GM10248 (cell line): ENCODE results near the gene TNFSF18.
"Not testable (repeated sequence)": the region's sequence is repeated elsewhere in the genome, so short reads cannot be mapped to it uniquely, and the experiment has no call there.

Experiments used
- CTCF ChIA-PET: fragments of 300-600 bp; sonication (Branson Sonifier 250); formaldehyde crosslinking; extraction: SDS; loops from one replicate; lab custom pipeline; 2021; ENCODE audit warnings: antibody characterized with exemption; lab: Yijun Ruan, JAX
- POLR2A ChIA-PET: fragments of 350-650 bp; sonication (Branson Sonifier 250); formaldehyde crosslinking; extraction: SDS; loops from one replicate; lab custom pipeline; 2020; ENCODE audit warnings: antibody characterized with exemption; lab: Yijun Ruan, JAX
- DNase-seq: peaks from one replicate; pipeline ENCODE4 v3.0.0; 2012; ENCODE audit errors: extremely low spot score
- TF ChIP-seq, protein P1 (sequence below): IDR thresholded peaks from 2 replicates; pipeline ENCODE4 v1.5.1; 2012; ENCODE audit warnings: mild to moderate bottlenecking, low read depth; ENCODE audit errors: extremely low read depth, missing control alignments, control extremely low read depth

The TNFSF18 gene

DNA sequence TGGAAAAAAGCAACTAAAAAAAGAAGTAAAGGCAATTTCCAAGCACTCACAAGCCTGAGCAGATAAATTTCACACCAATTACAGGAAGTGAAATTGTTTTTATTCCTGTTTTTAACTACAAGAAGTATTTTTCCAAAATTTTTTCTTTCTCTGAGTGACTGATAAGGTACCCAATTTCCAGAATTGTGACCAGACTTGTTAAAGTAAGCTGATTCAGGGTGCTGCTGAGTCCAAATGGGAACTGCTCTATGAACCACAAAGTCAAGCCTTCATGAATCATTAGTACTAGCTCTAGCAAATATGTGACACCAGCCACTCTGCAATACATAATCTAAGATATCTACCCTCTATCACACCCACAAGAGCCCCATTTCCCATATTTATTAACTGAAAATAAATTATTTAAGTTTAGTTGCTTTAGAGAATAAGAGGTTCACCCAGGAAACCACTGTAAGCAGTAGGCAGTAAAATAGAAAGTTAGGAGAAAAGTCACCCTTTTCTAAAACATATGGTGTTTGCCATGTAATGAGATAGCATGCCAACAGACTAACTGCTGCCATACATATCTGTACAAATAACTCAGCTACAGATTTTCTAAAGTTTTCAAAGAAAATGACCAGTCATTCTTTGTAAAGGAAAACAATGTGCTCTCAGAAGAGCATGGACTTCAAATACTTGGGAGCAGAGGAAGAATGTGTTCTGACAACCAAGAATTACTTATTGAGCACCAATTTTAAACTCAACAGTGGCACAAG, 43.1 kb upstream of the TNFSF18 start:
- CTCF ChIA-PET = no interaction called here
- POLR2A ChIA-PET = no interaction called here
- DNase-seq = no peak
- TF ChIP-seq, protein P1, sequence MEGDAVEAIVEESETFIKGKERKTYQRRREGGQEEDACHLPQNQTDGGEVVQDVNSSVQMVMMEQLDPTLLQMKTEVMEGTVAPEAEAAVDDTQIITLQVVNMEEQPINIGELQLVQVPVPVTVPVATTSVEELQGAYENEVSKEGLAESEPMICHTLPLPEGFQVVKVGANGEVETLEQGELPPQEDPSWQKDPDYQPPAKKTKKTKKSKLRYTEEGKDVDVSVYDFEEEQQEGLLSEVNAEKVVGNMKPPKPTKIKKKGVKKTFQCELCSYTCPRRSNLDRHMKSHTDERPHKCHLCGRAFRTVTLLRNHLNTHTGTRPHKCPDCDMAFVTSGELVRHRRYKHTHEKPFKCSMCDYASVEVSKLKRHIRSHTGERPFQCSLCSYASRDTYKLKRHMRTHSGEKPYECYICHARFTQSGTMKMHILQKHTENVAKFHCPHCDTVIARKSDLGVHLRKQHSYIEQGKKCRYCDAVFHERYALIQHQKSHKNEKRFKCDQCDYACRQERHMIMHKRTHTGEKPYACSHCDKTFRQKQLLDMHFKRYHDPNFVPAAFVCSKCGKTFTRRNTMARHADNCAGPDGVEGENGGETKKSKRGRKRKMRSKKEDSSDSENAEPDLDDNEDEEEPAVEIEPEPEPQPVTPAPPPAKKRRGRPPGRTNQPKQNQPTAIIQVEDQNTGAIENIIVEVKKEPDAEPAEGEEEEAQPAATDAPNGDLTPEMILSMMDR = no peak

DNA sequence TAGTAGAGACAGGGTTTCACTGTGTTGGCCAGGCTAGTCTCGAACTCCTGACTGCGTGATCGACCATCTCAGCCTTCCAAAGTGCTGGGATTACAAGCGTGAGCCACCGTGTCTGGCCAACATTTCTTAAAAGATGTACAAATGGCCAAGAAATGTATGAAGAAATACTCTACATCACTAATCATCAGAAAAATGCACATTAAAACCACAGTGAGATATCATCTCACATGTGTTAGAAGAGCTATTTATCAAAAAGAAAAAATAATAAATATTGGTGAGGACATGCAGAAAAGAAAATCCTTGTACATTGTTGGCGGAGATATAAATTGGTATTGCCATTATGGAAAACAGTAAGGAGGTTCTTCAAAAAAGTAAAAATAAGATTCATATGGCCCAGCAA, 33.6 kb upstream of the TNFSF18 start:
- DNase-seq = no peak
- POLR2A ChIA-PET = no interaction called here
- TF ChIP-seq, protein P1 = no peak
- CTCF ChIA-PET = no interaction called here

DNA sequence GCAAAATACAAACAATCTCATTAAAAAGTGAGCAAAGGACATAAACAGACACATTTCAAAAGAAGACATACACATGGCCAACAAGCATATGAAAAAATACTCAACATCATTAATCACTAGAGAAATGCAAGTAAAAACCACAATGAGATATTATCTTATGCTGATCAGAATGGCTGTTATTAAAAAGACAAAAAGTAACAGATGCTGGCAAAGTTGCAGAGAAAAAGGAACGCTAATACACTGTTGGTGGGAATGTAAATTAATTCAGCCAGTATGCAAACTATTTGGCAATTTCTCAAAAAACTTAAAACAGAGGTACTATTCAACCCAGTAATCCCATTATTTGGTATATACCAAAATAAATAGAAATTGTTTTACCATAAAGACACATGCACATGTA, 32.2 kb upstream of the TNFSF18 start:
- no peak for DNase-seq
- ChIA-PET CTCF (no interaction called here), POLR2A (no interaction called here)
- TF ChIP-seq, protein P1 = no peak

DNA sequence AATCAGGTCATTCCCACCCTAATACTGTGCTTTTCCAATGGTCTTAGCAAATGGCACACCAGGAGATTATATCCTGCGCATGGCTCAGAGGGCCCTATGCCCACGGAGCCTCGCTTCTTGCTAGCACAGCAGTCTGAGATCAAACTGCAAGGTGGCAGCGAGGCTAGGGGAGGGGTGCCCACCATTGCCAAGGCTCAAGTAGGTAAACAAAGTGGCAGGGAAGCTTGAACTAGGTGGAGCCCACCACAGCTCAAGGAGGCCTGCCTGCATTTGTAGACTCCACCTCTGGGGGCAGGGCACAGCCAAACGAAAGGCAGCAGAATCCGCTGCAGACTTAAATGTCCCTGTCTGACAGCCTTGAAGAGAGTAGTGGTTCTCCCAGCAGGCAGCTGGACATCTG, 23.5 kb upstream of the TNFSF18 start:
- DNase-seq, POLR2A ChIA-PET, CTCF ChIA-PET: not testable (repeated sequence)

DNA sequence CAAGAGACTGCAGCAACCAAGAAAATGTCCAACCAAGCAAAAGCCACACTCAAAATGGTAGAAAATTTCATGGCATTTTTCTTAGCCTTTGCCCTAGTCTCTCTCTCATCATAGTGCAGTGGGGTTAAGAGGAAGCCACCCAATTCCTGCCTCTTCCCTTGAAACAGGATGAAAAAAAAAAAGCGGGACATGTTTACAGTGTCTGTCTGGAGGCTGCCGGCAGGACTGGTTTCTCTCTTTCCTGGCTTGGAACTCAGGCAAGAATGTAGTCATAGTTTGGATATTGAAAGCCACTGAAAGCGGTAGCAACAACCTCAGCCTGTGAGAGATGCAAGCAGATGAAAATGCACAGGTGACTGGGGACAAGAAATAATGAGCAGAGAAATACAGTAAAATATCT, 13.3 kb upstream of the TNFSF18 start:
- TF ChIP-seq, protein P1 = no peak
- POLR2A ChIA-PET = no interaction called here
- DNase-seq = no peak
- CTCF ChIA-PET = no interaction called here

DNA sequence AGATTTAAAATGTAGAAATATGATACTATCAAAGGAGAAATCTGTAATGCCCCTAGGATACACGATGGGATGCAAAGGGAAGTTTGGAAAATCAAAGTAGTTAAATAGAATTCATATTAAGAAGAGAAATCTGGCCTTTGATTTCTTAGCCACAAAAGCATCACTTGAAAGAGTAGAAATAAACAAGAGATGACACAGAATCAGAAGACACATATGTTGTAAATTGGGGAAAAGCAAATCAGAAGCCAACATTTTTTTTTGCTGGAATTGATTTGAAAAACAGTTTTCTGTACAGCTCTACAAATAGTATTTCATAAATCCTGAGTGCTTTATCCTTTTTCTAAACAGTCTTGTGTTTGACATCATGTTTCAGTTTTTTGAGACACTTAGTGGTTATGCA, 12.4 kb upstream of the TNFSF18 start:
- TF ChIP-seq, protein P1 = no peak
- POLR2A ChIA-PET = no interaction called here
- DNase-seq = no peak
- CTCF ChIA-PET = no interaction called here

DNA sequence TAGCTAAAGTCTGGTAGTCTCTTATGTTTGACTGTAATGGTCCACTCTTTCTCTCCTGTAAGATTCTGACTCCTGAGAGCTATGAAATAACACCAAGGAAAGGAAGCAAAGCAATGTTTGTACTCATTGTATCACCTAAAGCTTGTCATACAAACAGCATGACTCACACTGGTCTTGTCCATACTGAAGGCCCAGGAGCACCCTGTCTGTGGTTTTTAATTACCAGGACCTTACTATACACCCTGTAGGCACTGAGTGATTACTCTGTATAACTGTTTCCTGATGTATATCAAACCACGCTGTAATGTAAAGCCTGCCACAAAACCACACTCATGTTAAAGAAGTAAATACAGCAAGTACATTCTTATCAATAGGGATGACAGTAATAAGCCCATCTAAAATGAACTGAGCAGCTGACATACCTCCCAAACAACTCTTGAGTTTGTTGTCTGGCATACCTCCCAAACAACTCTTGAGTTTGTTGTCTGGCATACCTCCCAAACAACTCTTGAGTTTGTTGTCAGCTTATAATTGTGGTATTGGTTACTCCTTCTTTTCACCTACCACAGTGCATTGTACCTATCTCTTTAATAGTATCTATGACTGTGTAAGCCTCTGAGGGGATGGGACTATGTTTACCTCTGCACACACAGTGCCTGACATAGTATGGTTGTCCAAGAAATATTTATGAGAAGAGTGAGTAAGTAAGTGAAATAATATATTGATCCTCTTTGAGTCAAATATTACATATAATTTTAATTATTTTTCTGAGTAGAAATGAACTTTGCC, 11.6 kb upstream of the TNFSF18 start:
- ChIA-PET CTCF (no interaction called here), POLR2A (no interaction called here)
- no peak for DNase-seq
- TF ChIP-seq, protein P1 = no peak
